Right kidney (tissue), 9 donors: ENCODE measurements around the gene KLRC4.
"Not testable (repeated sequence)": the region's sequence is repeated elsewhere in the genome, so short reads cannot be mapped to it uniquely, and the experiment has no call there.

Experiments
- DNase-seq: peaks from one replicate; pipeline ENCODE4 v3.0.0-alpha.2; 2016
- long read RNA-seq, 8 donors: transcript quantifications; one replicate each; lab custom pipeline, GENCODE V29; 2026

The KLRC4 gene
- long read RNA-seq, donor 1, result 0 reads
- long read RNA-seq, donor 2, result 0 reads
- long read RNA-seq, donor 3, result 0 reads
- long read RNA-seq, donor 4, result 0 reads
- long read RNA-seq, donor 5, result 0 reads
- long read RNA-seq, donor 6, result 0 reads
- long read RNA-seq, donor 7, result 0 reads
- long read RNA-seq, donor 8, result 0 reads

- DNase-seq, result no peak
Observed at GRCh38 chr12:10409392-10409791, at the start of gene KLRC4. TSS of gene KLRC4 (minus strand) at chr12:10409757. CDS start at chr12:10409575, 182 bp downstream.

GRCh38 chr12:10457760-10458159 lies 48.2 kb upstream of the KLRC4 start:
- DNase-seq, result no peak

- DNase-seq, result no peak
Observed at GRCh38 chr12:10456856-10457255, 47.3 kb upstream of the KLRC4 start.

- no peak for DNase-seq
Observed at GRCh38 chr12:10455766-10456165, 46.2 kb upstream of the KLRC4 start.

GRCh38 chr12:10454531-10454930 lies 45.0 kb upstream of the KLRC4 start:
- no peak for DNase-seq

GRCh38 chr12:10453156-10453555 lies 43.6 kb upstream of the KLRC4 start, which contains the start of gene KLRC1:
TSS of gene KLRC1 (minus strand) at chr12:10453377. CDS start at chr12:10451156, 2,221 bp downstream.
- DNase-seq, result no peak

- DNase-seq, result no peak
Observed at GRCh38 chr12:10448236-10448635, 38.7 kb upstream of the KLRC4 start.

GRCh38 chr12:10446052-10446451 lies 36.5 kb upstream of the KLRC4 start:
- not testable (repeated sequence) for DNase-seq

- DNase-seq, result not testable (repeated sequence)
Observed at GRCh38 chr12:10441144-10441543, 31.6 kb upstream of the KLRC4 start.

- not testable (repeated sequence) for DNase-seq
Observed at GRCh38 chr12:10439608-10440274, 30.2 kb upstream of the KLRC4 start.

- not testable (repeated sequence) for DNase-seq
Observed at GRCh38 chr12:10437601-10438000, 28.0 kb upstream of the KLRC4 start.

- not testable (repeated sequence) for DNase-seq
Observed at GRCh38 chr12:10435816-10436215, 26.3 kb upstream of the KLRC4 start, which contains the start of gene KLRC2. TSS of gene KLRC2 (minus strand) at chr12:10436010. CDS start at chr12:10435986, 24 bp downstream.

- not testable (repeated sequence) for DNase-seq
Observed at GRCh38 chr12:10430623-10431022, 21.1 kb upstream of the KLRC4 start.

- not testable (repeated sequence) for DNase-seq
Observed at GRCh38 chr12:10425938-10426337, 16.4 kb upstream of the KLRC4 start.

GRCh38 chr12:10424260-10424899 lies 14.8 kb upstream of the KLRC4 start:
- not testable (repeated sequence) for DNase-seq

GRCh38 chr12:10422159-10422558 lies 12.6 kb upstream of the KLRC4 start:
- not testable (repeated sequence) for DNase-seq

GRCh38 chr12:10420334-10420733 lies 10.8 kb upstream of the KLRC4 start, which contains the start of gene KLRC3:
TSS of gene KLRC3 (minus strand) at chr12:10420595. CDS start at chr12:10420550, 45 bp downstream.
- DNase-seq, result not testable (repeated sequence)

GRCh38 chr12:10408842-10409241 lies 715 bp downstream of the KLRC4 start:
- DNase-seq, result no peak

GRCh38 chr12:10406725-10407124 lies 2.8 kb downstream of the KLRC4 start:
- no peak for DNase-seq

- no peak for DNase-seq
Observed at GRCh38 chr12:10405294-10405693, 4.3 kb downstream of the KLRC4 start.

GRCh38 chr12:10404798-10405197 lies 4.8 kb downstream of the KLRC4 start:
- DNase-seq, result no peak

- no peak for DNase-seq
Observed at GRCh38 chr12:10400829-10401228, 8.7 kb downstream of the KLRC4 start.

- no peak for DNase-seq
Observed at GRCh38 chr12:10398168-10398567, 11.4 kb downstream of the KLRC4 start.
